Measurements from ENCODE around the gene CORO6. TPM values are rescaled to one million over a fixed set of nuclear protein-coding genes. Genes with fewer than 3 reads are reported as not detected.

The CORO6 gene
- total RNA-seq, 5 donors from 2014 or later (not counting 1 experiment from before 2014, with no cell fraction given), result 2.4 to 4.1 (median 3.6) TPM

GRCh38 chr17:29574732-29575510 lies 47.8 kb downstream of the CORO6 start:
- Histone ChIP-seq H3K27ac (ENCODE audit: low read length) (no peak overlapping the region), H3K4me1 (ENCODE audit: control insufficient read depth in 1 of 2, extremely low read depth in 1 of 2, insufficient read depth in 2 of 2, low read length in 2 of 2) (peaks cover 0 to 12% of the 10 kb centered on the region in 2 experiments), H3K36me3 (ENCODE audit: control insufficient read depth in 2 of 2, extremely low read depth in 1 of 2, insufficient read depth in 1 of 2, low read length in 1 of 2) (peaks cover 26 to 72% of the 10 kb centered on the region in 2 donors), H3K9me3 (no peaks in the 10 kb centered on the region), H3K4me3 (ENCODE audit: control insufficient read depth in 1 of 2, extremely low read depth in 1 of 2, low read length in 1 of 2) (no peak overlapping the region), H3K27me3 (replicated peaks in 1 of 2; ENCODE audit: control insufficient read depth in 2 of 2, extremely low read depth in 1 of 2, insufficient read depth in 2 of 2, low read length in 1 of 2) (no peaks in the 10 kb centered on the region)
- ChIA-PET POLR2A (interaction anchor here in 1 of 2 donors (0.6 kb wide), 1 partner anchor 21 kb away, joined by 5 read pairs; no protein-coding TSS in a partner anchor), CTCF (interaction anchor here (0.6 kb wide), 2 partner anchors 205 to 233 kb away, joined by 5 read pairs; no protein-coding TSS in a partner anchor)
- ATAC-seq (replicated peaks in 1 of 4) (no peak), DNase-seq (peak in 1 of 35 experiments; percentile 12)
- 98% methylated on average over 12 of the region's 17 CpGs for WGBS (ENCODE audit: insufficient coverage)
- Mint-ChIP-seq H3K9me3 (no peaks in the 10 kb centered on the region), H3K27me3 (no peaks in the 10 kb centered on the region), H3K27ac (no peak overlapping the region), H3K36me3 (peaks cover 10% of the 10 kb centered on the region), H3K4me1 (peaks cover 8 to 13% (median 8%) of the 10 kb centered on the region in 3 donors), H3K4me3 (no peak overlapping the region)

- DNase-seq (peak in 1 of 35 experiments; percentile 11), ATAC-seq (replicated peaks in 1 of 4) (no peak)
- no peak overlapping the region for H3K27ac Mint-ChIP-seq
- H3K27me3 Mint-ChIP-seq, result no peaks in the 10 kb centered on the region
- H3K36me3 ChIP-seq (ENCODE audit: control insufficient read depth in 2 of 2, extremely low read depth in 1 of 2, insufficient read depth in 1 of 2, low read length in 1 of 2), result peaks cover 26 to 64% of the 10 kb centered on the region in 2 donors
- no peak overlapping the region for H3K27ac ChIP-seq (ENCODE audit: low read length)
- H3K4me1 ChIP-seq (ENCODE audit: control insufficient read depth in 1 of 2, extremely low read depth in 1 of 2, insufficient read depth in 2 of 2, low read length in 2 of 2), result peaks cover 5 to 17% of the 10 kb centered on the region in 2 experiments
- H3K9me3 ChIP-seq, result no peaks in the 10 kb centered on the region
- no peaks in the 10 kb centered on the region for H3K27me3 ChIP-seq (replicated peaks in 1 of 2; ENCODE audit: control insufficient read depth in 2 of 2, extremely low read depth in 1 of 2, insufficient read depth in 2 of 2, low read length in 1 of 2)
- H3K4me1 Mint-ChIP-seq, result peaks cover 10 to 18% (median 13%) of the 10 kb centered on the region in 3 donors
- H3K4me3 ChIP-seq (ENCODE audit: control insufficient read depth in 1 of 2, extremely low read depth in 1 of 2, low read length in 1 of 2), result no peak overlapping the region
- H3K36me3 Mint-ChIP-seq, result peaks cover 6% of the 10 kb centered on the region
- WGBS (ENCODE audit: insufficient coverage), result 94% methylated on average over 4 of the region's 14 CpGs
- no peak overlapping the region for H3K4me3 Mint-ChIP-seq
- POLR2A ChIA-PET, result no interaction called here
- no peaks in the 10 kb centered on the region for H3K9me3 Mint-ChIP-seq
- CTCF ChIA-PET, result interaction anchor here in 1 of 2 donors (0.6 to 0.7 kb wide), 2 partner anchors 165 to 206 kb away, joined by 5 read pairs; no protein-coding TSS in a partner anchor
These were observed 48.6 kb downstream of the CORO6 start for GRCh38 chr17:29573871-29574731.

GRCh38 chr17:29573558-29573869 lies 49.2 kb downstream of the CORO6 start:
- WGBS (ENCODE audit: insufficient coverage), result 80% methylated on average over 1 of the region's 6 CpGs
- DNase-seq (peak in 2 of 35 experiments; percentile 4 to 11), ATAC-seq (replicated peaks in 1 of 4) (no peak)
- Mint-ChIP-seq H3K4me1 (peaks cover 12 to 20% (median 16%) of the 10 kb centered on the region in 3 donors), H3K9me3 (no peaks in the 10 kb centered on the region), H3K36me3 (peaks cover 5% of the 10 kb centered on the region), H3K27me3 (no peaks in the 10 kb centered on the region), H3K4me3 (no peak overlapping the region), H3K27ac (no peak overlapping the region)
- H3K4me1 ChIP-seq (ENCODE audit: control insufficient read depth in 1 of 2, extremely low read depth in 1 of 2, insufficient read depth in 2 of 2, low read length in 2 of 2), result peaks cover 5 to 22% of the 10 kb centered on the region in 2 experiments
- H3K27me3 ChIP-seq (replicated peaks in 1 of 2; ENCODE audit: control insufficient read depth in 2 of 2, extremely low read depth in 1 of 2, insufficient read depth in 2 of 2, low read length in 1 of 2), result no peaks in the 10 kb centered on the region
- ChIA-PET POLR2A (no interaction called here), CTCF (interaction anchor here in 1 of 2 donors (0.7 kb wide), 1 partner anchor 166 kb away, joined by 5 read pairs; no protein-coding TSS in a partner anchor)
- H3K36me3 ChIP-seq (ENCODE audit: control insufficient read depth in 2 of 2, extremely low read depth in 1 of 2, insufficient read depth in 1 of 2, low read length in 1 of 2), result peaks cover 26 to 58% of the 10 kb centered on the region in 2 donors
- H3K27ac ChIP-seq (ENCODE audit: low read length), result no peak overlapping the region
- H3K9me3 ChIP-seq, result no peaks in the 10 kb centered on the region
- no peak overlapping the region for H3K4me3 ChIP-seq (ENCODE audit: control insufficient read depth in 1 of 2, extremely low read depth in 1 of 2, low read length in 1 of 2)

GRCh38 chr17:29572691-29573557 lies 49.8 kb downstream of the CORO6 start:
- POLR2A ChIA-PET, result interaction anchor here in 1 of 2 donors (0.6 kb wide), 1 partner anchor 45 kb away, joined by 3 read pairs; no protein-coding TSS in a partner anchor
- H3K27me3 ChIP-seq (replicated peaks in 1 of 2; ENCODE audit: control insufficient read depth in 2 of 2, extremely low read depth in 1 of 2, insufficient read depth in 2 of 2, low read length in 1 of 2), result no peaks in the 10 kb centered on the region
- peaks cover 5 to 25% of the 10 kb centered on the region in 2 experiments for H3K4me1 ChIP-seq (ENCODE audit: control insufficient read depth in 1 of 2, extremely low read depth in 1 of 2, insufficient read depth in 2 of 2, low read length in 2 of 2)
- no peaks in the 10 kb centered on the region for H3K9me3 ChIP-seq
- Mint-ChIP-seq H3K4me1 (peaks cover 12 to 20% (median 16%) of the 10 kb centered on the region in 3 donors), H3K27ac (no peak overlapping the region), H3K27me3 (no peaks in the 10 kb centered on the region), H3K4me3 (no peak overlapping the region), H3K36me3 (peaks cover 3% of the 10 kb centered on the region), H3K9me3 (no peaks in the 10 kb centered on the region)
- ATAC-seq (replicated peaks in 1 of 4) (peak; percentile 16 to 37 (median 26)), DNase-seq (peak in 21 of 35 experiments; percentile 26 to 78 (median 57))
- CTCF ChIA-PET, result interaction anchor here (0.6 to 1.5 kb wide), 3 partner anchors 37 to 203 kb away, joined by 5 to 7 read pairs (median 6); no protein-coding TSS in a partner anchor
- WGBS (ENCODE audit: insufficient coverage), result 42% methylated on average over 42 of the region's 62 CpGs
- no peak overlapping the region for H3K4me3 ChIP-seq (ENCODE audit: control insufficient read depth in 1 of 2, extremely low read depth in 1 of 2, low read length in 1 of 2)
- H3K27ac ChIP-seq (ENCODE audit: low read length), result no peak overlapping the region
- peaks cover 26 to 52% of the 10 kb centered on the region in 2 donors for H3K36me3 ChIP-seq (ENCODE audit: control insufficient read depth in 2 of 2, extremely low read depth in 1 of 2, insufficient read depth in 1 of 2, low read length in 1 of 2)

DNA sequence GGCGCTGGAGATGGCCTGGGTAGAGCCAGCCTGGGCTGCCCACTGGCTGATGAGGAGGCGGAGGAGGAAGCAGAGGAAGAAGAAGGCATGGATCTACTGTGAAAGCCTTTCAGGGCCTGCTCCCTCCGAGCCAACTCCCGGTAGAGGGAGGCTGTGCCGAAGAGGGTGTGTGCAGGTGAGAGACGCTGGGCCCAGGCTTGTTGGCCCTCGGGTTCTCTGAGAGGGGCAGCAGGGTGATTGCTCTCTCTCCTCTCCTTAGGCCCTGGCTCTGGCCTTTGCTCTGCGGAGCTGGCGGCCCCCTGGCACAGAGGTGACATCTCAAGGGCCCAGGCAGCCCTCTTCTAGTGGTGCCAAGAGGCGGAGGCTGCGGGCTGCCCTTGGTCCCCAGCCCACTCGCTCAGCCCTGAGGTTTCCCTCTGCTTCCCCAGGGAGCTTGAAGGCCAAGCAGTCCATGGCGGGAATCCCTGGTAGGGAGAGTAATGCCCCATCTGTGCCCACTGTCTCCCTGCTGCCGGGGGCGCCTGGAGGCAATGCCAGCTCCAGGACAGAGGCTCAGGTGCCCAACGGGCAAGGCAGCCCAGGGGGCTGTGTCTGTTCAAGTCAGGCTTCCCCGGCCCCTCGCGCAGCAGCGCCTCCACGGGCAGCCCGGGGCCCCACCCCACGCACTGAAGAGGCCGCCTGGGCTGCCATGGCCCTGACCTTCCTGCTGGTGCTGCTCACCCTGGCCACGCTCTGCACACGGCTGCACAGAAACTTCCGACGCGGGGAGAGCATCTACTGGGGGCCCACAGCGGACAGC lies 50.6 kb downstream of the CORO6 start:
- WGBS (ENCODE audit: insufficient coverage), result 89% methylated on average over 18 of the region's 30 CpGs
- H3K9me3 Mint-ChIP-seq, result no peaks in the 10 kb centered on the region
- Histone ChIP-seq H3K27me3 (replicated peaks in 1 of 2; ENCODE audit: control insufficient read depth in 2 of 2, extremely low read depth in 1 of 2, insufficient read depth in 2 of 2, low read length in 1 of 2) (no peaks in the 10 kb centered on the region), H3K4me1 (ENCODE audit: control insufficient read depth in 1 of 2, extremely low read depth in 1 of 2, insufficient read depth in 2 of 2, low read length in 2 of 2) (peaks cover 9 to 30% of the 10 kb centered on the region in 2 experiments), H3K9me3 (no peaks in the 10 kb centered on the region), H3K36me3 (ENCODE audit: control insufficient read depth in 2 of 2, extremely low read depth in 1 of 2, insufficient read depth in 1 of 2, low read length in 1 of 2) (peaks cover 22 to 44% of the 10 kb centered on the region in 2 donors), H3K4me3 (ENCODE audit: control insufficient read depth in 1 of 2, extremely low read depth in 1 of 2, low read length in 1 of 2) (no peak overlapping the region), H3K27ac (ENCODE audit: low read length) (no peak overlapping the region)
- peaks cover 12 to 20% (median 16%) of the 10 kb centered on the region in 3 donors for H3K4me1 Mint-ChIP-seq
- H3K4me3 Mint-ChIP-seq, result no peak overlapping the region
- no peak overlapping the region for H3K27ac Mint-ChIP-seq
- DNase-seq (peak in 2 of 35 experiments; percentile 2 to 13), ATAC-seq (replicated peaks in 1 of 4) (no peak)
- H3K36me3 Mint-ChIP-seq, result peaks cover 3% of the 10 kb centered on the region
- no peaks in the 10 kb centered on the region for H3K27me3 Mint-ChIP-seq
- POLR2A ChIA-PET, result interaction anchor here in 1 of 2 donors (0.6 kb wide), 1 partner anchor 46 kb away, joined by 3 read pairs; no protein-coding TSS in a partner anchor
- CTCF ChIA-PET, result interaction anchor here in 1 of 2 donors (0.6 to 2.3 kb wide), 3 partner anchors 37 to 202 kb away, joined by 6 to 7 read pairs (median 6); no protein-coding TSS in a partner anchor

All from T-cell (primary cell).